Astrocyte (in vitro differentiated cells and primary cell): ENCODE results near the gene SLAMF7.

ENCODE experiments used
- EZH2 ChIP-seq: IDR thresholded peaks from 2 replicates; pipeline ENCODE4 v1.6.1; 2012; ENCODE audit warnings: mild to moderate bottlenecking, low read length, inconsistent platforms; ENCODE audit not compliant: insufficient read depth
- TF ChIP-seq, protein P1 (sequence below): IDR thresholded peaks from 2 replicates; pipeline ENCODE4 v1.5.1; 2011; ENCODE audit warnings: low read depth, mild to moderate bottlenecking, inconsistent platforms, low read length, moderate library complexity; ENCODE audit not compliant: insufficient read depth

DNA sequence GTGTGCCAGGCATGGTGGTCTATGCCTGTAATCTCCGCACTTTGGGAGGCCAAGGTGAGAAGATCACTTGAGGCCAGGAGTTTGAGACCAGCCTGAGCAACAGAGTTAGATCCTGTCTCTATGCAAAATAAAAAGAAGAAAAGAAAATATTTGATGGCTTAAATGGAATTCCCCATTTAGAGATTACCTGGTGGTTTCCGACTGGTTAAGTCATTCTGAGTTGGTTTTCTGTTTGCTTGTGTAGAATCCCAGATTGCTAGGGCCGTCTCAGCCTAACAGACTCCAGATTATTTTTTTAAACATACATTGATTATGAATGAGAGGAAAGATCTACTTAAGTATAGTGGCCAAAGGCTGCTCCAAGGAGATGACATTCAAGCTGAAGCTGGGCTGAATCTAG is 34.0 kb downstream of the SLAMF7 start:
- TF ChIP-seq, protein P1, sequence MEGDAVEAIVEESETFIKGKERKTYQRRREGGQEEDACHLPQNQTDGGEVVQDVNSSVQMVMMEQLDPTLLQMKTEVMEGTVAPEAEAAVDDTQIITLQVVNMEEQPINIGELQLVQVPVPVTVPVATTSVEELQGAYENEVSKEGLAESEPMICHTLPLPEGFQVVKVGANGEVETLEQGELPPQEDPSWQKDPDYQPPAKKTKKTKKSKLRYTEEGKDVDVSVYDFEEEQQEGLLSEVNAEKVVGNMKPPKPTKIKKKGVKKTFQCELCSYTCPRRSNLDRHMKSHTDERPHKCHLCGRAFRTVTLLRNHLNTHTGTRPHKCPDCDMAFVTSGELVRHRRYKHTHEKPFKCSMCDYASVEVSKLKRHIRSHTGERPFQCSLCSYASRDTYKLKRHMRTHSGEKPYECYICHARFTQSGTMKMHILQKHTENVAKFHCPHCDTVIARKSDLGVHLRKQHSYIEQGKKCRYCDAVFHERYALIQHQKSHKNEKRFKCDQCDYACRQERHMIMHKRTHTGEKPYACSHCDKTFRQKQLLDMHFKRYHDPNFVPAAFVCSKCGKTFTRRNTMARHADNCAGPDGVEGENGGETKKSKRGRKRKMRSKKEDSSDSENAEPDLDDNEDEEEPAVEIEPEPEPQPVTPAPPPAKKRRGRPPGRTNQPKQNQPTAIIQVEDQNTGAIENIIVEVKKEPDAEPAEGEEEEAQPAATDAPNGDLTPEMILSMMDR: no peak
- no peak for TF ChIP-seq EZH2
